Liver (tissue), 3 donors: ENCODE data around the gene CFAP70.

ENCODE experiments used
- RXRA ChIP-seq, 2 donors: IDR thresholded peaks; 2 replicates each; pipeline ENCODE4 v1.6.1; 2017 to 2018; ENCODE audit warnings: antibody characterized with exemption in 2 of 2, mild to moderate bottlenecking in 1 of 2
- TAF1 ChIP-seq: conservative IDR thresholded peaks from 2 replicates; pipeline ENCODE4 v1.6.1; 2016; ENCODE audit warnings: antibody characterized with exemption, mild to moderate bottlenecking
- YY1 ChIP-seq: IDR thresholded peaks from 2 replicates; pipeline ENCODE4 v1.6.1; 2016; ENCODE audit warnings: antibody characterized with exemption, mild to moderate bottlenecking
- TF ChIP-seq, protein P1 (sequence below): fragments of 150-350 bp; IDR thresholded peaks from 2 replicates; pipeline ENCODE4 v1.5.1; 2017; ENCODE audit warnings: improper control_type of control experiment, low read depth, low read length; ENCODE audit not compliant: missing input control
- donor health status: healthy.
- donor health status: healthy.

GRCh38 chr10:73332379-73332778 lies 26.3 kb downstream of the CFAP70 start:
- TF ChIP-seq, protein P1, sequence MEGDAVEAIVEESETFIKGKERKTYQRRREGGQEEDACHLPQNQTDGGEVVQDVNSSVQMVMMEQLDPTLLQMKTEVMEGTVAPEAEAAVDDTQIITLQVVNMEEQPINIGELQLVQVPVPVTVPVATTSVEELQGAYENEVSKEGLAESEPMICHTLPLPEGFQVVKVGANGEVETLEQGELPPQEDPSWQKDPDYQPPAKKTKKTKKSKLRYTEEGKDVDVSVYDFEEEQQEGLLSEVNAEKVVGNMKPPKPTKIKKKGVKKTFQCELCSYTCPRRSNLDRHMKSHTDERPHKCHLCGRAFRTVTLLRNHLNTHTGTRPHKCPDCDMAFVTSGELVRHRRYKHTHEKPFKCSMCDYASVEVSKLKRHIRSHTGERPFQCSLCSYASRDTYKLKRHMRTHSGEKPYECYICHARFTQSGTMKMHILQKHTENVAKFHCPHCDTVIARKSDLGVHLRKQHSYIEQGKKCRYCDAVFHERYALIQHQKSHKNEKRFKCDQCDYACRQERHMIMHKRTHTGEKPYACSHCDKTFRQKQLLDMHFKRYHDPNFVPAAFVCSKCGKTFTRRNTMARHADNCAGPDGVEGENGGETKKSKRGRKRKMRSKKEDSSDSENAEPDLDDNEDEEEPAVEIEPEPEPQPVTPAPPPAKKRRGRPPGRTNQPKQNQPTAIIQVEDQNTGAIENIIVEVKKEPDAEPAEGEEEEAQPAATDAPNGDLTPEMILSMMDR: no peak
- TF ChIP-seq TAF1 (no peak), YY1 (no peak), RXRA (IDR thresholded peaks at IDR 0.05) (no peak)
